ENCODE measurements around the gene CTSL.

Gene CTSL

DNA sequence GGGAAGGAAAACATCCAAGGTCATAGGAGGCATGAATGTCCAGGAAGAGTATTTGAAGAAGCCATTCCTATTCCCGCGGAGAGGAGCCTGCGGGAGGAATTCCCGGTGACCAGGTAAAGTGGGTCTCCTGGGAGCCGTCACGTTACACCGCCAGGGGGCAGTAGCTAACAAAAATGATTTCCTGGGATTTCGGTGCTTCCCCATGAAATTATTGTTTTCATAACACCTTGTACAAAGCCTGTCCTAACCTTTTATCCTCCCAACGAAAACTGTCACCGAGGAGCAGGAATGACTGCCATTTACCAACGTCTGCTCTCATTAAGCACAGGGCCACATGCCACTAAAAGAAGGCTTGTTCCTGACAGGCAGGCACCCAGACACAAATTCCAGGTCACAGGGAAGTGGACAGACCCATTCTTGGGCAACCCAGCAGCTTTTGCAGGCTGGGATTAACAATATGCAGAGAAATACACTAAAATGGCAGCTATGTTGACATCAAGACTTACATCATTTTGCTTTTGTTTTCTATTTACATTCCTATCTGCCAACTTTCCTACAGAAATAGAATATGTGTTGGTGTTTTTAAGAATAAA lies 41.2 kb upstream of the CTSL start:
- Histone ChIP-seq H3K4me1 (ENCODE audit: control insufficient read depth in 1 of 2, insufficient read depth in 2 of 2, low read length in 2 of 2) (peaks cover 5 to 14% of the 10 kb centered on the region in 2 donors), H3K27ac (ENCODE audit: low read depth, low read length) (no peak overlapping the region), H3K36me3 (ENCODE audit: control insufficient read depth in 1 of 2, insufficient read depth in 2 of 2, low read length in 2 of 2) (peaks cover 6 to 18% of the 10 kb centered on the region in 2 donors), H3K9me3 (ENCODE audit: control insufficient read depth in 1 of 2, low read length in 2 of 2) (no peaks in the 10 kb centered on the region), H3K27me3 (ENCODE audit: control insufficient read depth in 1 of 2, insufficient read depth in 2 of 2, low read length in 2 of 2) (no peaks in the 10 kb centered on the region), H3K9ac (ENCODE audit: low read depth in 1 of 2, low read length in 2 of 2) (no peak overlapping the region), H3K4me3 (ENCODE audit: low read depth in 1 of 2, low read length in 2 of 2) (no peak overlapping the region)

DNA sequence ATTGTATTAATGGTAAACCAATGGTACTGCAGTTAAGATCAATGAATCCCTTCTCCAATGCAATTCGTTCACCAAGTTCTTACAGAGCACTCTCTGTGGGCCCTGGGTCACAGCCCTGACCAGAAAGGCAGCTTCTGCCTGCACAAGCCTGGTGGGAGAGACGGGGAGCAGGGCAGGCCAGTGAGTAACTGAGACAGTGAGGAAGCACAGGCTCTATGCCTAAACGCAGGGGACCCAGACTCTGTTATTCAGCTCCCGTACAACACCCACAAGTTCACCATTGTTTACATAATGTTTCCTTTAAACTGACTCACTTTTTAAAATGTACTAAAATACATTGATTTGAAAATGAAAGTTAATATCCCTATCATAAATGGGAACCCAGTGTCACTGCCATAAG lies 40.5 kb upstream of the CTSL start:
- Histone ChIP-seq H3K27ac (ENCODE audit: low read depth, low read length) (no peak overlapping the region), H3K9ac (ENCODE audit: low read depth in 1 of 2, low read length in 2 of 2) (no peak overlapping the region), H3K4me3 (ENCODE audit: low read depth in 1 of 2, low read length in 2 of 2) (no peak overlapping the region)

DNA sequence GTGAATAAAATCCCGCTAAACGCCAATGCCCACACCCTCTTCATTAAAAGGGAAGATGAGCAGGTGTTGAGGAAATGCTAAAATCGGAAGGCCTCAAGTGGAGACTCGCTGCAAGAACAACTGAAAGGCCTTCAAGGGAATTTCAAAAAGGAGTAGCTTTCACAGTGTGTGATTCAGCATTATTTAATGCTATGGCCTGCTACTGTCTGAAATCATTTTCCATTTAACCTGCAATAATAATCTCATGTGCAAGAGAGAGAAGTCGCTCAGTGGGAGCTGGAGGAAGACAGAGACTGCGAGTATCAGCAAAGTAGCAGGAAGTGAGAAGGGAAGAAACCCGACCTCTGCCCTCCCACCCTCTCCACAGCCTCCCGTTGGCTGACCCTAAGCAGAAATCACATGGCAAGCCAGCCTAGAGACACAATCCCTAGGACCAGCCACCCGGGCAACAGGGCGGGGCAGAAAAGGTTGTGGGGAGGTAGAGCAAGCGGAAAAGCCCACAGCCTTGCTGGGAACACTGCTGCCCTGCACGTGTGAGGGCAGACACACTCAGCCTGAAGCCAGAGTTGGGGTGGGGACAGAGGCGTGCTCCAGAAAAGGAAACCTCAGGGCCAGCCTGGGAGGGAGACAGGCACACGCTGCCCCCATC lies 39.9 kb upstream of the CTSL start:
- Histone ChIP-seq H3K27ac (ENCODE audit: low read depth, low read length) (no peak overlapping the region), H3K9me3 (ENCODE audit: control insufficient read depth in 1 of 2, low read length in 2 of 2) (no peaks in the 10 kb centered on the region), H3K36me3 (ENCODE audit: control insufficient read depth in 1 of 2, insufficient read depth in 2 of 2, low read length in 2 of 2) (peaks cover 6 to 18% of the 10 kb centered on the region in 2 donors), H3K9ac (ENCODE audit: low read depth in 1 of 2, low read length in 2 of 2) (no peak overlapping the region), H3K27me3 (ENCODE audit: control insufficient read depth in 1 of 2, insufficient read depth in 2 of 2, low read length in 2 of 2) (no peaks in the 10 kb centered on the region), H3K4me3 (ENCODE audit: low read depth in 1 of 2, low read length in 2 of 2) (no peak overlapping the region), H3K4me1 (ENCODE audit: control insufficient read depth in 1 of 2, insufficient read depth in 2 of 2, low read length in 2 of 2) (peaks cover 5 to 14% of the 10 kb centered on the region in 2 donors)

More for the DNA sequence above, 40.5 kb upstream of the CTSL start:
- H3K27me3 ChIP-seq (ENCODE audit: control insufficient read depth in 1 of 2, insufficient read depth in 2 of 2, low read length in 2 of 2), result no peaks in the 10 kb centered on the region
- no peaks in the 10 kb centered on the region for H3K9me3 ChIP-seq (ENCODE audit: control insufficient read depth in 1 of 2, low read length in 2 of 2)
- H3K36me3 ChIP-seq (ENCODE audit: control insufficient read depth in 1 of 2, insufficient read depth in 2 of 2, low read length in 2 of 2), result peaks cover 6 to 18% of the 10 kb centered on the region in 2 donors
- H3K4me1 ChIP-seq (ENCODE audit: control insufficient read depth in 1 of 2, insufficient read depth in 2 of 2, low read length in 2 of 2), result peaks cover 5 to 14% of the 10 kb centered on the region in 2 donors

DNA sequence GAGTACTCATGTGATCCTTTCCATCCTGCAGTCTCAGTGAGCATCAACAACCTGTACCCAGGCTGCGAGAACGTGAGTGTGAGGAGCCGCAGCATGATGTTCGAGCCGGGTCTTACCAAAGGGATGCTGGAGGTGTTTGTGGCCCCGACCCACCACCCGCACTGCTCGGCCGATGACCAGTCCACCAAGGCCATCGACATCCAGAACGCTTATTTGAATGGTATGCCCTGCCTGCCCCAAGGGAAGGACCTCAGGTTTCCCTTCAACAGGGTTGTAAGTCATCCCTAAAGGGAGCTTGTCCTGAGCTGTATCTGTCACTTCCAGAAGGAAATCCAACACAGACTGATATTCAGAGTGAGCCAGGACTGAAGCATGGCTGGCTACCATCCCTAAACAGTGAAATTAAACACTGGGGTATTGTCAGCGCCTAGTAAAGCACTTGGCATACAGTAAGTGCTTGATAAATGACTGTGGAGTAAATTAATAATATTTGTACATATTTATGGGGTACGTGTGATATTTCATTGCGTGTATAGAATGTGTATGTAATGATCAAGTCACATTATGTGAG lies 39.3 kb upstream of the CTSL start:
- no peaks in the 10 kb centered on the region for H3K9me3 ChIP-seq (ENCODE audit: control insufficient read depth in 1 of 2, low read length in 2 of 2)
- H3K4me3 ChIP-seq (ENCODE audit: low read depth in 1 of 2, low read length in 2 of 2), result no peak overlapping the region
- H3K27me3 ChIP-seq (ENCODE audit: control insufficient read depth in 1 of 2, insufficient read depth in 2 of 2, low read length in 2 of 2), result no peaks in the 10 kb centered on the region
- peaks cover 5 to 14% of the 10 kb centered on the region in 2 donors for H3K4me1 ChIP-seq (ENCODE audit: control insufficient read depth in 1 of 2, insufficient read depth in 2 of 2, low read length in 2 of 2)
- peaks cover 4 to 15% of the 10 kb centered on the region in 2 donors for H3K36me3 ChIP-seq (ENCODE audit: control insufficient read depth in 1 of 2, insufficient read depth in 2 of 2, low read length in 2 of 2)
- no peak overlapping the region for H3K27ac ChIP-seq (ENCODE audit: low read depth, low read length)
- no peak overlapping the region for H3K9ac ChIP-seq (ENCODE audit: low read depth in 1 of 2, low read length in 2 of 2)

DNA sequence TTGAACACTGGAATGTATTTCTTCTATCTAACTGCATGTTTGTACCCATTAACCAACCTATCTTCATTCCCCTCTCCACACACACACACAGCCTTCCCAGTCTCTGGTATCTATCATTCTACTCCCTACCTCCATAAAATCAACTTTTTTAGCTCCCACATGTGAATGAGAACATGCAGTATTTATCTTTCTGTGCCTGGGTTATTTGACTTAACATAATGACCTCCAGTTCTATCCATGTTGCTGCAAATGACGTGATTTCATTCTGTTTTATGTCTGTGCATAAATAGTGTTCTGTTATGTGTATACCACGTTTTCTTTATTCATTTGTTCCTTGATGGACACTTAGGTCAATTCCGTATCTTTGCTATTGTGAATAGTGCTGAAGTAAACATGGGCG lies 38.7 kb upstream of the CTSL start:
- no peak overlapping the region for H3K9ac ChIP-seq (ENCODE audit: low read depth in 1 of 2, low read length in 2 of 2)
- H3K27ac ChIP-seq (ENCODE audit: low read depth, low read length), result no peak overlapping the region
- H3K36me3 ChIP-seq (ENCODE audit: control insufficient read depth in 1 of 2, insufficient read depth in 2 of 2, low read length in 2 of 2), result peaks cover 0 to 9% of the 10 kb centered on the region in 2 donors
- H3K4me1 ChIP-seq (ENCODE audit: control insufficient read depth in 1 of 2, insufficient read depth in 2 of 2, low read length in 2 of 2), result peaks cover 5 to 14% of the 10 kb centered on the region in 2 donors
- no peaks in the 10 kb centered on the region for H3K27me3 ChIP-seq (ENCODE audit: control insufficient read depth in 1 of 2, insufficient read depth in 2 of 2, low read length in 2 of 2)
- no peak overlapping the region for H3K4me3 ChIP-seq (ENCODE audit: low read depth in 1 of 2, low read length in 2 of 2)
- no peaks in the 10 kb centered on the region for H3K9me3 ChIP-seq (ENCODE audit: control insufficient read depth in 1 of 2, low read length in 2 of 2)

DNA sequence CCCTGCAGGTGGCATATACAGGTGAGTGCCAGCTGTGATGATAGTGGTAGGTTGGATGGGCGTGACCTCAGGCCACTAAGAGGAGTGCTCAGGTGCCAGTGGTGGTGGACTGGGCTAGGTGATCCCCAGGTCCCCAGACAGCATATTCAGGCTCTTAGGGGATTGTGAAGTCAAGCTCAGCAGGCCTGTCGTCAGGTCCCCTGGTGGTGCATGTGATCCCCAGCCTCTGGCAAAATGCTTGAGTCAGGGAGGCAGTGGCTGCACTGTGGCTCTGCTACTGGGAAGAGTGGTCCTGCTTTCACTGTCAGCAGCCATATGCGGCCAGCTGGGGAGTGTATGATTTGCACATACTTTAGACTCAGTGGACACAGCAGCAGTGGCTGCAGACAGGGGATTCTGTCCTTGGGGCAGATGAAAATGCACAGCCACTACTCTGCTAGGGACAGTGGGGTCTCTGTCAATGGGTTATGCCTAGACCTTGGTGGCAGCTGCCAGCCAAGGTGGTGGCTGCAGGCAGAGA lies 31.6 kb upstream of the CTSL start:
- H3K27ac ChIP-seq (ENCODE audit: low read depth, low read length), result no peak overlapping the region
- H3K36me3 ChIP-seq (ENCODE audit: control insufficient read depth in 1 of 2, insufficient read depth in 2 of 2, low read length in 2 of 2), result peaks cover 0 to 24% of the 10 kb centered on the region in 2 donors
- H3K4me1 ChIP-seq (ENCODE audit: control insufficient read depth in 1 of 2, insufficient read depth in 2 of 2, low read length in 2 of 2), result no peaks in the 10 kb centered on the region
- H3K4me3 ChIP-seq (ENCODE audit: low read depth in 1 of 2, low read length in 2 of 2), result no peak overlapping the region
- no peaks in the 10 kb centered on the region for H3K9me3 ChIP-seq (ENCODE audit: control insufficient read depth in 1 of 2, low read length in 2 of 2)
- no peak overlapping the region for H3K9ac ChIP-seq (ENCODE audit: low read depth in 1 of 2, low read length in 2 of 2)
- H3K27me3 ChIP-seq (ENCODE audit: control insufficient read depth in 1 of 2, insufficient read depth in 2 of 2, low read length in 2 of 2), result no peaks in the 10 kb centered on the region

DNA sequence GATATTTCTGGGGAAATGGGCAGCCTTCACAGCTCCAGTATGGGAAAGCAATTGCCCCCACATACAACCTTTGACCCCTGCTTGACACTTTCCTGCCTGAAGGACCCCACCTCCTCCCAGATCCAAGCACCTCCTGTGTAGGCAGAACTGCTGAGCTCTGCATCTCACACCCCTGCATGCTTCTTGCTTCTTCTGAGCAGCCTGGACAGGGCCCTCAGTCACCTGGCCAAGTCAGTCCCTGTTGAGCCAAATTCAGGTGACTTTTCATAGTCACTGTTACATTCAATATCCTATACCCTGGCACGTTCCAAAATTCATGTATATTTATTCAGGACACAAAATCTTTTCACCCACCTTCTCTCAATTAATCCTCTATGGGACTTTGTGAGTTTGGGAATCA lies 30.4 kb upstream of the CTSL start:
- H3K9me3 ChIP-seq (ENCODE audit: control insufficient read depth in 1 of 2, low read length in 2 of 2), result no peaks in the 10 kb centered on the region
- H3K27ac ChIP-seq (ENCODE audit: low read depth, low read length), result no peak overlapping the region
- no peaks in the 10 kb centered on the region for H3K4me1 ChIP-seq (ENCODE audit: control insufficient read depth in 1 of 2, insufficient read depth in 2 of 2, low read length in 2 of 2)
- peaks cover 0 to 31% of the 10 kb centered on the region in 2 donors for H3K36me3 ChIP-seq (ENCODE audit: control insufficient read depth in 1 of 2, insufficient read depth in 2 of 2, low read length in 2 of 2)
- H3K27me3 ChIP-seq (ENCODE audit: control insufficient read depth in 1 of 2, insufficient read depth in 2 of 2, low read length in 2 of 2), result no peaks in the 10 kb centered on the region
- no peak overlapping the region for H3K9ac ChIP-seq (ENCODE audit: low read depth in 1 of 2, low read length in 2 of 2)
- no peak overlapping the region for H3K4me3 ChIP-seq (ENCODE audit: low read depth in 1 of 2, low read length in 2 of 2)

DNA sequence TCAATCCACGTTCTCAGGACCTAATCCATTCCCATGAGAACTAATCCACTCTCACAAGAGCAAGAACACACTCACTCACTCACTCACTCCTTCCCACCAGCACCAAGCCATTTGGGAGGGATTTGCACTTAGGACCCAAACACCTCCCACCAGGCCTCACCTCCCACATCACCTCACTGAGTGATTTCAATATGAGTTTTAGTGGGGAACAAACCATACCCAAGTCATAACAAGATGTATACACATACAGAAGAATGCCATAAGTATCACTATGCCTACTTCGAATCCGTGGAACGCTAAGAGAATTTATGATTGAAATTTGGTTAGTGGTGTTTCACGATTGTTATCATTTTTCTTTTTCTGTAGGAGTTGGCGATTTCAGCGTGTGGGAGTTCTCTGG lies 29.3 kb upstream of the CTSL start:
- H3K4me1 ChIP-seq (ENCODE audit: control insufficient read depth in 1 of 2, insufficient read depth in 2 of 2, low read length in 2 of 2), result no peaks in the 10 kb centered on the region

DNA sequence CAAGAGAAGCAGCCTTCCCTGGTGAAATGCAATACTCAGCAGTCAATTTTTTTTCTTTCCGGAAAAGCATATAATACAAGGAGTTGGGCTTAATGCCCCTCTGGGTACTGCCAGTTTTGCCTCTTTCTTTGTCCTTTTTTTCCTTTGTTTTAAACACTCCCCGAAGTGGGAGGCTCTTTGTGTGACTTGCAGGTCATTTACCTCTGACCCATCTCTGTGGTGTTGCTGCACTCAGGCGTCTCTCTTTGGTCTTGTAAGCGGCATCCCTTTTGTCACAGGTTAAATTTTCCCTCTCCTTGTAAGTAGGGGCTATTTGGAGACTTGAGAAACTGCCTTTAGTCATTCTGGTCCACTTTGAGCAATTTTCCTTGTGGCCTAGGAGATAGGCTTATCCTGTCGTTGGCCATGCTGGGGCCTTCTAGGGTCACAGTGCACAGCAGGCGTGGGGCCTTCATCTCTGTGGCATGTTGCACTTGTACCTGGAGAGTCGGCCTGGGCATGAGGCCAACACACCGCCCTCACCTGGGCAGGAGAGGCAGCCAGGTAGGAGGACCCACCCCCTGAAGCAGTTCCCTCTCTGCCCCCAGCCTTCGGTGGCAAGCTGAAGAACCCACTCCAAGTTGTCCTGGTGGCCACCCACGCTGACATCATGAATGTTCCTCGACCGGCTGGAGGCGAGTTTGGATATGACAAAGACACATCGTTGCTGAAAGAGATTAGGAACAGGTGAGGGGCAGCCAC lies 27.7 kb upstream of the CTSL start:
- H3K9ac ChIP-seq (ENCODE audit: low read depth in 1 of 2, low read length in 2 of 2), result no peak overlapping the region
- H3K4me1 ChIP-seq (ENCODE audit: control insufficient read depth in 1 of 2, insufficient read depth in 2 of 2, low read length in 2 of 2), result no peaks in the 10 kb centered on the region
- H3K36me3 ChIP-seq (ENCODE audit: control insufficient read depth in 1 of 2, insufficient read depth in 2 of 2, low read length in 2 of 2), result peaks cover 0 to 36% of the 10 kb centered on the region in 2 donors
- H3K9me3 ChIP-seq (ENCODE audit: control insufficient read depth in 1 of 2, low read length in 2 of 2), result no peaks in the 10 kb centered on the region
- H3K4me3 ChIP-seq (ENCODE audit: low read depth in 1 of 2, low read length in 2 of 2), result no peak overlapping the region
- H3K27ac ChIP-seq (ENCODE audit: low read depth, low read length), result no peak overlapping the region
- no peaks in the 10 kb centered on the region for H3K27me3 ChIP-seq (ENCODE audit: control insufficient read depth in 1 of 2, insufficient read depth in 2 of 2, low read length in 2 of 2)

More for the DNA sequence above, 29.3 kb upstream of the CTSL start:
- Histone ChIP-seq H3K9ac (ENCODE audit: low read depth in 1 of 2, low read length in 2 of 2) (no peak overlapping the region), H3K27me3 (ENCODE audit: control insufficient read depth in 1 of 2, insufficient read depth in 2 of 2, low read length in 2 of 2) (no peaks in the 10 kb centered on the region), H3K9me3 (ENCODE audit: control insufficient read depth in 1 of 2, low read length in 2 of 2) (no peaks in the 10 kb centered on the region), H3K27ac (ENCODE audit: low read depth, low read length) (no peak overlapping the region), H3K36me3 (ENCODE audit: control insufficient read depth in 1 of 2, insufficient read depth in 2 of 2, low read length in 2 of 2) (peaks cover 0 to 31% of the 10 kb centered on the region in 2 donors), H3K4me3 (ENCODE audit: low read depth in 1 of 2, low read length in 2 of 2) (no peak overlapping the region)

DNA sequence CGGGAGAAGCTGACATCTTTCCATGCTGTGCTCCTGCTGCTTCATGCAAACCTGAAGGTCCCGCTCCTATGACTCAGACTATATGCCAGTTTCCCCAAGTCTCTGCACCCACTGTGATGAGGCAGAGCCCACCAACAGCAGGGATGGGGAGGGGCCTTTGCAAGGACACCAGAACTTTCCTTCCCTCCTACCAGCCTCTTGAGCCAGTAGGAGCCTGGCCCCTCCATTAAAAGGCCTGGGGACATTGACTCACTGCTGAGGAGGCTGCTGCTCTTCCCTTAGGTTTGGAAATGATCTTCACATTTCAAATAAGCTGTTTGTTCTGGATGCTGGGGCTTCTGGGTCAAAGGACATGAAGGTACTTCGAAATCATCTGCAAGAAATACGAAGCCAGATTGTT lies 26.1 kb upstream of the CTSL start:
- H3K4me3 ChIP-seq (ENCODE audit: low read depth in 1 of 2, low read length in 2 of 2), result no peak overlapping the region
- H3K36me3 ChIP-seq (ENCODE audit: control insufficient read depth in 1 of 2, insufficient read depth in 2 of 2, low read length in 2 of 2), result peaks cover 0 to 36% of the 10 kb centered on the region in 2 donors
- no peak overlapping the region for H3K9ac ChIP-seq (ENCODE audit: low read depth in 1 of 2, low read length in 2 of 2)
- no peaks in the 10 kb centered on the region for H3K4me1 ChIP-seq (ENCODE audit: control insufficient read depth in 1 of 2, insufficient read depth in 2 of 2, low read length in 2 of 2)
- no peaks in the 10 kb centered on the region for H3K27me3 ChIP-seq (ENCODE audit: control insufficient read depth in 1 of 2, insufficient read depth in 2 of 2, low read length in 2 of 2)
- H3K27ac ChIP-seq (ENCODE audit: low read depth, low read length), result no peak overlapping the region
- H3K9me3 ChIP-seq (ENCODE audit: control insufficient read depth in 1 of 2, low read length in 2 of 2), result no peaks in the 10 kb centered on the region
